Ovary (tissue), 3 donors: ENCODE measurements around the gene PSMD13.

Experiments
- CTCF ChIP-seq, 3 donors: fragments of 450-650 bp in 2 of 3; fragments of 200-600 bp in 1 of 3; IDR thresholded peaks; one replicate each; pipeline versions ENCODE4 v1.5.1 to v1.8.0; 2016 to 2022; ENCODE audit warnings: antibody characterized with exemption in 3 of 3, mild to moderate bottlenecking in 1 of 3
- EP300 ChIP-seq: sonication (generic); formaldehyde crosslinking; IDR thresholded peaks from one replicate; pipeline ENCODE4 v1.6.1; 2017; ENCODE audit warnings: antibody characterized with exemption
- POLR2A ChIP-seq: fragments of 450-650 bp; IDR thresholded peaks from one replicate; pipeline ENCODE4 v1.6.1; 2017; ENCODE audit warnings: antibody characterized with exemption, mild to moderate bottlenecking, moderate library complexity
- donor health status: DM: no; HTN: no; CAD: no.

GRCh38 chr11:196786-197731, 39.7 kb upstream of the PSMD13 start:
- no peak for TF ChIP-seq POLR2A
- TF ChIP-seq CTCF (IDR thresholded peaks at IDR 0.05) = no peak
- no peak for TF ChIP-seq EP300
